Neural progenitor cell (in vitro differentiated cells): Measurements from ENCODE around the gene INCENP. TPM values are rescaled to one million over a fixed set of nuclear protein-coding genes. Genes with fewer than 3 reads are reported as not detected.

Source experiments
- DNase-seq: peaks from one replicate; pipeline ENCODE4 v3.0.0-alpha.2; 2016; ENCODE audit warnings: low spot score
- H2AFZ ChIP-seq: fragments of 200-600 bp; sonication (generic); replicated peaks from 2 replicates; pipeline ENCODE4 v1.6.1; 2016; ENCODE audit warnings: antibody characterized with exemption
- H3F3A ChIP-seq: fragments of 200-600 bp; sonication (generic); 2 replicates; pipeline ENCODE4 v1.6.1; 2016; ENCODE audit warnings: antibody characterized with exemption, low read depth
- H3K27ac ChIP-seq: fragments of 200-600 bp; sonication (generic); 2 replicates; pipeline ENCODE4 v1.5.1; 2016; ENCODE audit warnings: mild to moderate bottlenecking
- H3K27me3 ChIP-seq: fragments of 200-600 bp; sonication (generic); 2 replicates; pipeline ENCODE4 v1.6.1; 2016; ENCODE audit warnings: mild to moderate bottlenecking, moderate library complexity
- H3K36me3 ChIP-seq: fragments of 200-600 bp; sonication (generic); 2 replicates; pipeline ENCODE4 v1.5.1; 2016
- H3K4me1 ChIP-seq: fragments of 200-600 bp; sonication (generic); 2 replicates; pipeline ENCODE4 v1.6.1; 2016; ENCODE audit warnings: mixed run types
- H3K4me2 ChIP-seq: fragments of 200-600 bp; sonication (generic); 2 replicates; pipeline ENCODE4 v1.6.1; 2016
- H3K4me3 ChIP-seq: fragments of 200-600 bp; sonication (generic); 2 replicates; pipeline ENCODE4 v1.5.1; 2016
- H3K79me2 ChIP-seq: fragments of 200-600 bp; sonication (generic); 2 replicates; pipeline ENCODE4 v1.6.1; 2016; ENCODE audit warnings: low read depth
- H3K9ac ChIP-seq: fragments of 200-600 bp; sonication (generic); 2 replicates; pipeline ENCODE4 v1.6.1; 2016
- H3K9me3 ChIP-seq: fragments of 200-600 bp; sonication (generic); 2 replicates; pipeline ENCODE4 v1.5.1; 2016; ENCODE audit warnings: low read depth
- H4K20me1 ChIP-seq: fragments of 200-600 bp; sonication (generic); 2 replicates; pipeline ENCODE4 v1.6.1; 2016; ENCODE audit warnings: low read depth
- H3K27ac Mint-ChIP-seq: 3 replicates; pipeline ENCODE4 v1.8.0; 2021; ENCODE audit warnings: mixed read lengths
- H3K27me3 Mint-ChIP-seq: 2 replicates; pipeline ENCODE4 v1.8.0; 2022; ENCODE audit warnings: low read depth, mild to moderate bottlenecking, inconsistent platforms, moderate library complexity, mixed read lengths; ENCODE audit not compliant: insufficient read depth
- H3K36me3 Mint-ChIP-seq: 3 replicates; pipeline ENCODE4 v1.8.0; 2021; ENCODE audit warnings: mixed read lengths
- H3K4me1 Mint-ChIP-seq: 3 replicates; pipeline ENCODE4 v1.8.0; 2021; ENCODE audit warnings: mixed read lengths
- H3K4me3 Mint-ChIP-seq: 3 replicates; pipeline ENCODE4 v1.8.0; 2021; ENCODE audit warnings: mild to moderate bottlenecking, moderate library complexity, mixed read lengths
- H3K9me3 Mint-ChIP-seq: 3 replicates; pipeline ENCODE4 v1.8.0; 2020; ENCODE audit warnings: mixed read lengths
- CTCF ChIP-seq: fragments of 200-600 bp; sonication (generic); IDR thresholded peaks from 2 replicates; pipeline ENCODE4 v1.5.1; 2017; ENCODE audit warnings: antibody characterized with exemption, mild to moderate bottlenecking
- EZH2 ChIP-seq: fragments of 200-600 bp; sonication (generic); IDR thresholded peaks from 2 replicates; pipeline ENCODE4 v1.6.1; 2017; ENCODE audit warnings: antibody characterized with exemption, mild to moderate bottlenecking, moderate library complexity
- EZH2phosphoT487 ChIP-seq: fragments of 200-600 bp; sonication (generic); IDR thresholded peaks from 2 replicates; pipeline ENCODE4 v1.6.1; 2017; ENCODE audit warnings: antibody characterized with exemption
- total RNA-seq: library from RNA; depleted of rRNA; stranded (reverse); fragments of >200 nt; gene quantifications from 2 replicates; pipeline ENCODE4 v1.2.3, GENCODE V29; 2015; ENCODE audit warnings: low replicate concordance

INCENP gene
- total RNA-seq, 1 donor from 2014 or later: 73.9 TPM

- Histone ChIP-seq H3K4me2 (no peak overlapping the region), H3K36me3 (no peaks in the 10 kb centered on the region)
Measured at GRCh38 chr11:62139526-62140303, 15.9 kb downstream of the INCENP start.

GRCh38 chr11:62140304-62141110, 16.7 kb downstream of the INCENP start:
- no peak overlapping the region for H3K4me3 Mint-ChIP-seq
- H3K9ac ChIP-seq: no peak overlapping the region
- peaks cover 18% of the 10 kb centered on the region for H3K36me3 Mint-ChIP-seq
- no peak overlapping the region for H3K27ac Mint-ChIP-seq
- no peaks in the 10 kb centered on the region for H3K9me3 ChIP-seq
- peaks cover 2% of the 10 kb centered on the region for H3K27me3 Mint-ChIP-seq
- no peak for DNase-seq
- H3K9me3 Mint-ChIP-seq: no peaks in the 10 kb centered on the region
- no peaks in the 10 kb centered on the region for H3F3A ChIP-seq
- TF ChIP-seq EZH2phosphoT487: no peak
- no peak for TF ChIP-seq CTCF
- TF ChIP-seq EZH2: no peak
- H3K27ac ChIP-seq: no peak overlapping the region
- peaks cover 27% of the 10 kb centered on the region for H3K79me2 ChIP-seq
- H3K4me1 Mint-ChIP-seq: no peaks in the 10 kb centered on the region
- H3K36me3 ChIP-seq: no peaks in the 10 kb centered on the region
- H3K4me1 ChIP-seq: no peaks in the 10 kb centered on the region
- H4K20me1 ChIP-seq: peaks cover 42% of the 10 kb centered on the region
- no peak overlapping the region for H2AFZ ChIP-seq
- no peaks in the 10 kb centered on the region for H3K27me3 ChIP-seq
- no peak overlapping the region for H3K4me2 ChIP-seq
- no peak overlapping the region for H3K4me3 ChIP-seq

More at GRCh38 chr11:62139526-62140303, 15.9 kb downstream of the INCENP start:
- H3K4me3 ChIP-seq: no peak overlapping the region
- DNase-seq: no peak
- no peaks in the 10 kb centered on the region for H3K9me3 ChIP-seq
- Mint-ChIP-seq H3K27me3 (peaks cover 2% of the 10 kb centered on the region), H3K4me1 (no peaks in the 10 kb centered on the region), H3K9me3 (no peaks in the 10 kb centered on the region), H3K27ac (no peak overlapping the region), H3K36me3 (peaks cover 22% of the 10 kb centered on the region), H3K4me3 (no peak overlapping the region)
- no peaks in the 10 kb centered on the region for H3F3A ChIP-seq
- no peak overlapping the region for H3K9ac ChIP-seq
- no peaks in the 10 kb centered on the region for H3K27me3 ChIP-seq
- TF ChIP-seq EZH2phosphoT487 (no peak), EZH2 (no peak), CTCF (no peak)
- H3K4me1 ChIP-seq: no peaks in the 10 kb centered on the region
- H2AFZ ChIP-seq: no peak overlapping the region
- peaks cover 35% of the 10 kb centered on the region for H3K79me2 ChIP-seq
- peaks cover 50% of the 10 kb centered on the region for H4K20me1 ChIP-seq
- H3K27ac ChIP-seq: no peak overlapping the region

GRCh38 chr11:62141111-62142042, 17.6 kb downstream of the INCENP start:
- no peak overlapping the region for H3K4me2 ChIP-seq
- no peak overlapping the region for H3K27ac ChIP-seq
- H3K9me3 ChIP-seq: no peaks in the 10 kb centered on the region
- Mint-ChIP-seq H3K27me3 (peaks cover 2% of the 10 kb centered on the region), H3K27ac (no peak overlapping the region), H3K4me3 (no peak overlapping the region), H3K36me3 (peaks cover 20% of the 10 kb centered on the region), H3K9me3 (no peaks in the 10 kb centered on the region), H3K4me1 (no peaks in the 10 kb centered on the region)
- TF ChIP-seq EZH2 (no peak), CTCF (no peak), EZH2phosphoT487 (no peak)
- H2AFZ ChIP-seq: no peak overlapping the region
- no peaks in the 10 kb centered on the region for H3F3A ChIP-seq
- H3K79me2 ChIP-seq: peaks cover 20% of the 10 kb centered on the region
- H3K36me3 ChIP-seq: no peaks in the 10 kb centered on the region
- peaks cover 35% of the 10 kb centered on the region for H4K20me1 ChIP-seq
- no peak overlapping the region for H3K9ac ChIP-seq
- no peaks in the 10 kb centered on the region for H3K27me3 ChIP-seq
- H3K4me1 ChIP-seq: no peaks in the 10 kb centered on the region
- H3K4me3 ChIP-seq: no peak overlapping the region
- no peak for DNase-seq
